Activated gamma-delta T cell treated with Interleukin-2 at 50 U/mL for 16 hours (primary cell): Measurements from ENCODE around the gene KRTAP4-9.
"Not testable (repeated sequence)": the region's sequence is repeated elsewhere in the genome, so short reads cannot be mapped to it uniquely, and the experiment has no call there.

Experiments
- DNase-seq: peaks from one replicate; pipeline ENCODE4 v3.0.0-alpha.2; 2020

Gene KRTAP4-9

DNA sequence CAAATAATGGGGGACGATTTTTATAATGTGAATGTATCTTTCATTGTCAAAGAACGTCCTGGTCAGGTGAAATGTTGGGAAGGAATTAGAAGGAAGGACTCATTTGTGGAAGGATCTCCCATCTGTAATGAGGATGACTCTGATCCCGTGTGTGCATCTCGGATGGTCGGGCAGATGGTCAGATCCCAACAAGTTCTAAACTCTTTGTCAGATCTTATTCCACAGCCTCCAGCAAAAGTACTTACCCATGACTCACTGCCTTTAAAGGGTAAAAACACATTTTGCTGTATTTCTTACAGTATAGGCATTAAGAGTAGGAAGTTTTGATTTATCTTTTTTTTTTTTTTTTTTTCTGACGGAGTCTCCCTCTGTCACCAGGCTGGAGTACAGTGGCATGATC is 6.7 kb upstream of the KRTAP4-9 start:
- no peak for DNase-seq

DNA sequence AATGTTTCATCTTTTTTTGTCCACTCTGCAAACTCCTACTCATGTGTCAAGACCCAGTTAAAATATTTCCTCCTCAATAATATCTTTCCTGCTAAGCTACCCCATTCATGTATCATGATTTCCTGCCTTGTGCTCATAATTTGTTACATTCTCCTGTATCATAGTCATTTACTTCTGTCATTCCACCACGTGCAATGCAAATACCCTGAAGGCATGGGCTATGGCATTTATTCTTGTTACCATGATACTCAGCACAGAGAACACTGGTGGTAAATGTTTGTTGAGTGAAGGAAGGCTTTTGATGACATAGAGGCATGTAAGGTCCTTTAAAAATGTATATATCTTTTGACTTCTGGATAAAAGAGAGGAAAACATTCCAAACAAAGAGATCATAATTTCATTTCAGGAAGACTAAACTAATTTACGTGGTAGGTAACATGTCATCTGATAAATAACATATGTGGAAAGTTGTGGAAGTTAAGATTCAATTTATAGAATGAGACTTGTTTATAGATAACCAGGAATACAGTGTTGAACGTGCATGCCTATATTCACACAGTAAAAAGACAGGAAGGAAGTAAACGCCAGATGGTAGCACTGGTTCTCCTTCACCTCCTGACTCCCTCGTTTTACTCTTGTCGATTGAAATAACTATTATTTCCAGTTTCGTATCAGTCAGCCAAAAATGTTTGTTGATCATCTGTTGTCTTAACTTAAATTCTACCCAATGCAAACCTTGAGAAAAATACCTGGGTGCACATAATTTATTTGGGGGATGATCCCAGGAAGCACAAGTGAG is 5.3 kb upstream of the KRTAP4-9 start:
- not testable (repeated sequence) for DNase-seq

DNA sequence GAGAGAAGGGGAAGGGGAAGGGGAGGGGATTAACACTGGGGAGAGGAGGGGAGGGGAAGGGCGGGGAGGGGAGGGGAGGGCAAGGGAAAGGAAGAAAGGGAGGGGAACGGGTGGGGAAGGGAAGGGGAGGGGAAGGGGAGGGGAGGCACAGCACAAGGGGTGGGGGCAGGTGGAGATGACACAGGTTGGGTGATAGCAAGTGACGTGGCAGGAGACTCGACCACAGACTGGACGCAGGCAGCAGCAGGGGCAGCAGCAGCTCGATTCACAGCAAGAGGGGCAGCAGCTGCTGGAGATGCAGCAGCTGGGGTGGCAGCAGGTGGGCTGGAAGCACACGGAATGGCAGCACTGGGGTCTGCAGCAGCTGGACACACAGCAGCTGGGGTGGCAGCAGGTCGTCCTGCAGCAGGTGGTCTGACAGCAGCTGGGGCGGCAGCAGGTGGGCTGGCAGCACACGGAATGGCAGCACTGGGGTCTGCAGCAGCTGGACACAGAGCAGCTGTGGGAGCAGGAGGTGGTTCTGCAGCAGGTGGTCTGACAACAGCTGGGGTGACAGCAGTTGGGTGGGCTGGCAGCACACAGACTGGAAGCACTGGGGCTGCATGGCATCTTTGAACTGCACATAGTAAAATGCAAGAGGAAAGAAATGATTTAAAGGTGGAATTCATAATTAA is 3.5 kb upstream of the KRTAP4-9 start, which contains the start of gene KRTAP4-16:
Gene KRTAP4-16 (minus strand): TSS at position 624 of the 674 bp plus-strand sequence. CDS start 0 bp downstream, at position 624.
- DNase-seq, result no peak

DNA sequence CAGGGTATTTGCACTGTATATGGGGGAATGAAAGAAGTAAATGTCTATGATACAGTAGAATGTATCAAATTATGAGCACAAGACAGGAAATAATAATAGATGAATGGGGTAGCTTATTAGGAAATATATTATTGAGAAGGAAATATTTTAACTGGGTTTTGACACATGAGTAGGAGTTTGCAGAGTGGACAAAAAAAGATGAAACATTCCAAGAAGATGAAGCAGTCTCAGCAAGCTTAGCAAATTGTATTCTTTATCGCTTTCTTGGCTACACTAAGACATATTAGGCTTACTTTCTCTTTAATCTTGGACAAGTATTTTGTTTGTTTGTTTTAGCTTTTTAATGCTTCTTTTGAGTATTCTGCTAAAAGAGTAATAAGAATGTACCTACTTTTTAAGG is 1.3 kb upstream of the KRTAP4-9 start:
- DNase-seq, result no peak

DNA sequence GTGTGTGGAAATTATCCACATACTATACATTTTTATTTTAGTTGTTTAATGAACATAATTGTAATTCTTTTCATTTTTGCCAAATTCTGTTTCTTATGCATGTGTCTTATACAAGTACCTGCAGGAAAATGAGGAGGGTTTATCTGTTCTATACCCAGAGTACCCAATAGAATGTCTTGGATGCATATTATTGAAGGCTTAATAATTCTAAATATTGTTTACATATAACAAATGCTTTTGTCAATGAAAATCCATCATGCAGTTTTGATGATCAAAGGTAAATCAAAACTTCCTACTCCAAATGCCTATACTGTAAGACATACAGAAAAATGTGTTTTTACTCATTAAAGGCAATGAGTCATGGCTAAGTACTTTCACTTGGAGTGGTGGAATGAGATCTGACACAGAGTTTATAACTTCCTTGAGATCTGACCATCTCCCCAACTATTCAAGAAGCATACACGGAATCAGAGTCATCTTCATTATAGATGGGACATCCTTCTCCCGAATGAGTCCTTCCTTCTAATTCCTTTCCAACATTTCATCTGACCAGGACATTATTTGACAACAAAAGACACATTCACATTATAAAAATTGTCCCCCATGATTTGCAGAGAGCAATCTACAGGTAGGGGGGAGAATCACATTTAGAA is 677 bp upstream of the KRTAP4-9 start:
- DNase-seq, result not testable (repeated sequence)

DNA sequence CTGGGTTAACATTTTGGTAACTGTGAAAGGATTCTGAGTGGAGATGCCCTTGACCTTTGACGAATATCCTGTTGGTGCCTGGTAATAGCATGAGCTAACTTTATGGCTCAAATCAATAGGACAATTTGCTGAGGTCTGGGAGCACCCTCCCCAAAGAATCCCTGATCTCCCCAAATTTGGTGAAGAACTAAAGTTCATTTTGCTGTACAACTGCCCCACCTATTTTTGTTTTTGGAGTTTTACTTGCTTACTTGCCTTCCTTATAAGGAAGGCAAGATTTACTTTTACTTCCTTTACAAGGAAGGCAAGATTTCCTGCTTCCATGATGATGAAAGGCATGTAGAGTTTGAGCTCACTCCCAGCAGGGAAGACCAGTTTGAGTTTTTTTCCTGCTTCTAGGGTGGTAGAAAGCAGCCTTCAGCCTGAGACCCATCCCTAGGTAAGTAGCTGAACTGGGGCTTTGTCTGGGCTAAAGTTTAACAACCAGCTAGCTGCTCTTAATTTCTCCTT is 2.8 kb downstream of the KRTAP4-9 start:
- DNase-seq, result no peak

DNA sequence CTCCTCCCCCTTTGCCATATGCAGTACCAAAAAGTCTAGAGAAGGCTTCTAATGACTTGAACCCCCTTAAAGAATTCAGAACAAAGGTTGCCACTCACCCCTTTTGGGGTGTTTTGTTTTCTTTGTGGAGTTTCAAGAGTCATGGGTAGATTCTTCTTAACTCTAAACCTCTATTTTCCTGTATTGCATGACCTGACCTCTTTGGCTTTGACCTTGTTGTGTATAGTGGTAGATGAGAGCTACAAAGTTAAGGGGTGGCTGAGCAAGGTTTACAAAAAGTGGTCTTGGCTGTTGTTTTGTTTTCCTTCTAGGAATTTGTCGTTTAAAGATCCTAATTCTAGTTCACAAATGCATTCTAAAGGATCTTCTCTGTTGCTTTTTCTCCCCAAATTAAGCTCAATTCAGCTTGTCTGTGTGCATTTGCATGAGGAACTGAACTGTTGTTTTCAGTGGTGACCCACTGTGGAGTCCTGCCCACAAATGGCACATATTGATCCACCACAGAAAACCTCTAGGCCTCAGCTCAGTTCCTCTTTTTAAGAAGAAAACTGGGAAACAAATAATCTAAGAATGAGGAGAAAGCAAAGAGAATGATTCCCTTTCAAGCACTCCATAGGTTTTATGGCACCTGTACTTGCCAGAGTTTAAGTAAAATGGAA is 3.7 kb downstream of the KRTAP4-9 start:
- not testable (repeated sequence) for DNase-seq

DNA sequence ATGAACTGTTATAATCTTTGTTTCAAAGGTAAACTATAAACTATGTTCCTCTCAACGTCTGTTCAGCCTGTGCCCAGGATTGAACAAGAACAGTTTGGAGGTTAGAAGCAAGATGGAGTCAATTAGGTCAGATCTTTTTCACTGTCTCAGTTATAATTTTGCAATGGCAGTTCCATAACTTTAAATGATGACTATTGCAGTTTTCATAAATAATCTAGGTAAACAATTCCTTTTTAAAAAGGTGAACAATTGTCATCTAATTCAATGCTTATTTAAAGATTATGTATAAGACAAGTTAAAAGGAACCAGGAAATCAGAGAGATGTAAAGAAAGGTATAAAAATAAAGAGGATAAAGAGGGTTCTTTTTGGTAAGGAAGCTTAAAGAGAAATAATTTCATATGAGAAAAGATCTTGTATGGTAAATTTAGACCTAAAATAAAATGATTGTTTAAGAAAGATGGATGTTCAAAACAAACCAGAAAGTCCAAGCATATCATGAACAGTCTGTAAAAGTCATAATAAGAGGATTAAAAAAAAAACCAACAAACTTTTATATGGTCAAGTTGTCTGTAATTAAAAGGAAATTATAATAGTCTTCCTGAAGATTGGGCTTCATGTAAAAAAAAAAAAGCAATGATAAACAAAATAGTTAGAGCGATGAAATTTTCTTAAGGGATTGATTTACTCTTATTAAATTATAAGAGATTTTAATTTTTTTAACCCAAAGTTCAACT is 6.1 kb downstream of the KRTAP4-9 start:
- DNase-seq, result no peak

DNA sequence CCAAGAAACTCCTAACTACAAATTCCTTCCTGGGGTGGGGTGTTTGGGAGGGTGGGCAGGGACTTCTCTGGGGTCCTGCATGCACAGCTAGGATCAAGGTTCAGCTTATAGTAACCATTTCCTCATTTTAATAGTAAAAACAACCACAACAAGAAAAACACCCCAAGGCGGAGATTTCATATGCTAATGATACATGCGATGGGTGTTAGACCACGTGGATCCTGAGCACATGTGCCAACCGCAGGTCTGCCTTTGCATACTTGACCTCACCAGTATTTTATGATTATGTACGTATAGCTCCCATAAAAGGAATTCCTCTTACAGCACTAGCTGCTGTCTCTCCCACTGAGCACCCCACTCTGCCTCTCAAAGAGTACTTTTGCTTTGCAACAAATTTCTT is 11.1 kb downstream of the KRTAP4-9 start:
- DNase-seq, result no peak

DNA sequence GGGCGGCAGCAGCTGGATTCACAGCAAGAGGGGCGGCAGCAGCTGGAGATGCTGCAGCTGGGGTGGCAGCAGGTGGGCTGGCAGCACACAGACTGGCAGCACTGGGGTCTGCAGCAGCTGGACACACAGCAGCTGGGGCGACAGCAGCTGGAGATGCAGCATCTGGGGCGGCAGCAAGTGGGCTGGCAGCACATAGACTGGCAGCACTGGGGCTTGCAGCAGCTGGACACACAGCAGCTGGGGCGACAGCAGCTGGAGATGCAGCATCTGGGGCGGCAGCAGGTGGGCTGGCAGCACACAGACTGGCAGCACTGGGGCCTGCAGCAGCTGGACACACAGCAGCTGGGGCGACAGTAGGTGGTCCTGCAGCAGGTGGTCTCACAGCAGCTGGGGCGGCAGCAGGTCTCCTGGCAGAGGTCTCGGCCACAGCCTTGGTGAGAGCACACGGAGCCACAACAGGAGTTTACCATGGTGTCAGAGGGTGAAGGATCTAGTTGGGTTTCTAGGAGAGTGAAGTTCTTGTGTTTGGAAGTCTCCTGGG is 12.7 kb downstream of the KRTAP4-9 start, which contains the start of gene KRTAP4-11:
Gene KRTAP4-11 (minus strand): TSS at position 528 of the 541 bp plus-strand sequence. CDS start 58 bp downstream, at position 470.
- not testable (repeated sequence) for DNase-seq

DNA sequence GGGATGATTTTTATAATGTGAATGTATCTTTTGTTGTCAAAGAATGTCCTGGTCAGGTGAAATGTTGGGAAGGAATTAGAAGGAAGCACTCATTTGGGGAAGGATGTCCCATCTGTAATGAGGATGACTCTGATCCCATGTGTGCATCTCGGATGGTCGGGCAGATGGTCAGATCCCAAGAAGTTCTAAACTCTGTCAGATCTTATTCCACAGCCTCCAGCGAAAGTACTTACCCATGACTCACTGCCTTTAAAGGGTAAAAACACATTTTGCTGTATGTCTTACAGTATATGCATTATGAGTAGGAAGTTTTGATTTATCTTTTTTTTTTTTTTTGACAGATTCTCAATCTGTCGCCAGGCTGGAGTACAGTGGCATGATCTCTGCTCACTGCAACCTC is 13.5 kb downstream of the KRTAP4-9 start:
- DNase-seq, result no peak

DNA sequence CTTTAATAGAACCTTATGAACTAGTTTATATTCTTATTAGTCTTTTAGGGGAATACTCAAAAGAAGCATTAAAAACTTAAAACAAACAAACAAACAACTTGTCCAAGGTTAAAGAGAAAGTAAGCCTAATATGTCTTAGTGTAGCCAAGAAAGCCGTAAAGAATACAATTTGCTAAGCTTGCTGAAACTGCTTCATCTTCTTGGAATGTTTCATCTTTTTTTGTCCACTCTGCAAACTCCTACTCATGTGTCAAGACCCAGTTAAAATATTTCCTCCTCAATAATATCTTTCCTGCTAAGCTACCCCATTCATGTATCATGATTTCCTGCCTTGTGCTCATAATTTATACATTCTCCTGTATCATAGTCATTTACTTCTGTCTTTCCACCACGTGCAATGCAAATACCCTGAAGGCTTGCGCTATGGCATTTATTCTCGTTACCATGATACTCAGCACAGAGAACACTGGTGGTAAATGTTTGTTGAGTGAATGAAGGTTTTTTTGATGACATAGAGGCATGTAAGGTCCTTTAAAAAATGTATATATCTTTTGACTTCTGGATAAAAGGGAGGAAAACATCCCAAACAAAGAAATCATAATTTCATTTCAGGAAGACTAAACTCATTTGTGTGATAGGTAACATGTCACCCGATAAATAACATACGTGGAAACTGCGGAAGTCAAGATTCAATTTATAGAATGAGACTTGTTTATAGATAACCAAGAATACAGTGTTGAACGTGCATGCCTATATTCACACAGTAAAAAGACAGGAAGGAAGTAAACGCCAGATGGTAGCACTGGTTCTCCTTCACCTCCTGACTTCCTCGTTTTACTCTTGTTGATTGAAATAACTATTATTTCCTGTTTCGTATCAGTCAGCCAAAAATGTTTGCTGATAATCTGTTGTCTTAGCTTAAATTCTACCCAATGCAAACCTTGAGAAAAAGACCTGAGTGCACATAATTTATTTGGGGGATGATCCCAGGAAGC is 14.8 kb downstream of the KRTAP4-9 start:
- not testable (repeated sequence) for DNase-seq

DNA sequence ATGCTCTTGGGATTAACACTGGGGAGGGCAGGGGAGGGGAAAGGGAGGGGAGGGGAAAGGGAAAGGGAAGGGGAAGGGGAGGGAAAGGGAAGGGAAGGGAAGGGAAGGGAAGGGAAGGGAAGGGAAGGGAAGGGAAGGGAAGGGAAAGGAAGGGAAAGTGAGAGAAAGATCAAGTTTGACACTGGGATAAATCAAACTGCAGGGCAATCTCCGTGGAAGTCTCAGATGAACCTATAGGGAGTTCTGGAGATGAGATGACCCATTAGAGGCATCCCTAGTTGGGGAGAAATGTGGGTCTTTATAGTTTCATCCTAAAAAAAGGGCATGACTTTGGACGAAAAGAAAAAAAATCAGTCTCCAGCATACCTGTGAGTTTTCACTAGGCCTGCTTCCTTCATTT is 16.6 kb downstream of the KRTAP4-9 start:
- DNase-seq, result no peak

DNA sequence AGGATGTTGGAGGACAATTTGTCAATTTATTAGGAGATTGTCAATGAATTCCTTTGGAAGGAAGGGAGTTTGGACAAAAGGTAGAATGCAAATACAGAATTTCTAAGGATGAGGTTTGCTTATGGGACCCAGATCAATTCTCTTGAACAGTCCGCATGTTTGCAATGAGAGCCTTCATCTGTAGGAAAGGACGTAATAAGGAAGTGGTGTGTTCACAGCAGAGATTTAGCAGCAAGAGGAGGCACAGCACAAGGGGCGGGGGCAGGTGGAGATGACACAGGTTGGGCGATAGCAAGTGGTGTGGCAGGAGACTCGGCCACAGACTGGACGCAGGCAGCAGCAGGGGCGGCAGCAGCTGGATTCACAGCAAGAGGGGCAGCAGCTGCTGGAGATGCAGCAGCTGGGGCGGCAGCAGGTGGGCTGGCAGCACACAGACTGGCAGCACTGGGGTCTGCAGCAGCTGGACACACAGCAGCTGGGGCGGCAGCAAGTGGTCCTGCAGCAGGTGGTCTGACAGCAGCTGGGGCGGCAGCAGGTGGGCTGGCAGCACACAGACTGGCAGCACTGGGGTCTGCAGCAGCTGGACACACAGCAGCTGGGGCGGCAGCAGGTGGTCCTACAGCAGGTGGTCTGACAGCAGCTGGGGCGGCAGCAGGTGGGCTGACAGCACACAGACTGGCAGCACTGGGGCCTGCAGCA is 18.3 kb downstream of the KRTAP4-9 start:
- DNase-seq, result not testable (repeated sequence)

DNA sequence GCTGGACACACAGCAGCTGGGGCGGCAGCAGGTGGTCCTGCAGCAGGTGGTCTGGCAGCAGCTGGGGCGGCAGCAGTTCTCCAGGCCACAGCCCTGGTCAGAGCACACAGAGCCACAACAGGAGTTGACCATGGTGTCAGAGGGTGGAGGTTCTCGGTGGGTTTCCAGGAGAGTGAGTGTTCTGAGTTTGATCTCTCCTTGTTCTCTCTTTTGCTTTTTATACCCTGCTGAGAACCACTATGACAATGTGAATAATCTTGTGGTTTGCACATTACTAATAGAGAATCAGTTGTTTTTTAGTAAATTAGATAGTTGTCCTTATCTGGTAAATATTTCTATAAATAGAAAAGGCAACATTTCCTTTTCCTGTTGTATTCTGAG is 18.8 kb downstream of the KRTAP4-9 start, which contains the start of gene KRTAP4-12:
Gene KRTAP4-12 (minus strand): TSS at position 192 of the 381 bp plus-strand sequence. CDS start 60 bp downstream, at position 132.
- not testable (repeated sequence) for DNase-seq

DNA sequence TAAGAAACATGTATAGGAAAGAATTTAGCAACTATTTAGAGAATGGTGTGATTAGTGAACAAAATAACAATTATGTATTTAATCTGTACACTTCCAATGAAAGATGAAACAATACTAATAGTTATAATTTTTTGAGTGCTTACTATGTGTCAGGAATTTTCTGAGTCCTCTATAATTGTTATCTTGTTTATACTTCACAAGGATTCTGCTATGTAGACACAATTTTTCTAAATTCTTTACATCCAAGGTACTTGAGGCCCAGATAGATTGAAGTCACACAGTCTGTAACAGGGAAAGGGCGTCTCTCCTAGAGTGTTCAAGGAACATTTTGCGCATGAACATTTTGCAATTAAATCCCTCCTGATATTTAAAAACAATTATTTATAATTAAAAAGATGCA is 19.9 kb downstream of the KRTAP4-9 start:
- DNase-seq, result no peak

DNA sequence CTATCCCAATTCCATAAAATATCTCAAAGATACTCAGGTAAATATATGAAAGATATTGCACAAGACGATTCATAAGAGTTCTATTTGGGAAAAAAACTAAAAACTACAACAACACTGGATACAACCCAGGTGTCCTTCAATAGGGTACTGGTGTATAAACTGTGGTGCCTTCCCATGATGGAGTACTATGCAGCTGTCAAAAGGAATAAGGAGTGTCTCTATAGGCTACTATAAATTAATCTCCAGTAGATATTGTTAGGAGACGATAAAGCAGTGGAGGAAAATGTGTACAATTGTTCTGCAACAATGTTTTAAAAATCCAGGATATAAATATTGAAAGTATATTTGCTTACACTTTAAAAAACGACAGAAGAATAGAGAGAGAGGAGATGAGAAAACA is 21.2 kb downstream of the KRTAP4-9 start:
- DNase-seq, result no peak

DNA sequence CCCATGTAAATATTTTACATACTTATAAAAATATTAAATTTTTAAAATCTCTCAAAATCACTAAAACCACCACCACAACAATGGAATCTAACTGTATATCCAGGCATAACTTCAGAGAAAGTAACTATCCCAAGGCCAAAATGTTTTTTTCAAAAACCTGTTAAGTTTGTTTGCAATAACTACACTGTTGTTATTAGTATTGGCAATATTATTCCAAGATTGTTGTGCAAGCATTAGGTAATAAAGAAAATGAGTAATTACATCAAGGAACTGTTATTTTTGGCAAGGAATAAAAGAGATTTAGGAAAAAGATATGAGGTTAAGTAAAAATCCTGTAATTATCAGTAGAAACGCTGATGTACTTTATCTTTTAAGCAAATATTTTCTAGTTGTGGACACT is 22.2 kb downstream of the KRTAP4-9 start:
- no peak for DNase-seq

DNA sequence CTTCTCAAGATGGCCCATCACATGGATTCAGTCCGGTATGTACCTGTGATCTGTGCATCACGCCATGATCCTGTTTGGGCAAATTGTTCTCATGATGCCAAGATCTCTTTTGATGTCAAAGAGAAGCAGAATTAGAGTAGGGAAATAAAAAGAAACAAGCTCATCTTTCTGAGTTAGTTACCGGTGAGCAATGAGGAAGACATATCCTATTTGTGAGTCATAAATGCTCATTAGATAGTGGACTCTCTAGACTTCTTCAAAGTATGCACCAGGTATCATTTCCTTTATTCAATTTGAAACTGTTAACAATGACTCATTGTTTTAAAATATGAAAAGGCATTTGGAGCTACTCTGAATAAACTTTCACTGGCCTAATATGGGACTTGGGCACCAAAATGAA is 26.8 kb downstream of the KRTAP4-9 start:
- no peak for DNase-seq
